GM21390 (cell line): ENCODE measurements around the gene FAM124A.

ENCODE experiments used
- ATAC-seq: cut with Tn5 transposase; IDR thresholded peaks from one replicate; pipeline ENCODE4 v1.9.1; 2021; ENCODE audit not compliant: unreplicated experiment

FAM124A gene

DNA sequence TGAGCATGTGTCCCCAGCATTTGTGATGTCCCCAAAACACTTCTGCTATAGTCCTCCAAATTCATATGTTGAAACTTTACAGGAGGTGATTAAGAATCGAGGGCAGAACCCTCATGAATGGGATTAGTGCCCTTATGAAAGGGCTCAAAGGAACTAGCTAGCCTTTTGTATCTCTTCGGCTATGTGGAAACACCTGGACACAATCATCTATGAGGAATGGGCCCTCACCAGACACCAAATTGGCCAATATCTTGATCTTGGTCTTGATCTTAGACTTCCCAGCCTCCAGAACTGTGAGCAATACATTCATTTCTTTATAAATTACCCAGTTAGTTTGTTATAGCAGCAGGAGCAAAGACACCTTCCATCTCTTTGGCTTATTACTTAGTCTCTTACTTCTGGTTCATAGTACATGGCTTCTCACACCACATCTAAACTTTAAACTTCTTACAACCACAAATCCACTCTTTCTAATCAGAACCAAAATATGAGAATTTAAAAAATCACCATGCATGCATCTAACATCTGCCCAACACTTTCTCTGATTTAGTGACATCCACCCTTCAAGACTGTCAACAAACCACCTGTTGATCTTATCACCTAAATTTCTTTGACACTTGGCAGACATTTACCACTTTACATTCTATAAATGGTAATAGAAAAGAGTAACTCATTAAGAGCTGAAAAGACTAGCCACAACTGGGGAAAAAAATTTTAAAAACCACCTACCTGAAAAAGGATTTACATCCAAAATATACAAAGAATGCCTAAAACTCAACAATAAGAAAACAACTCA, 110.6 kb downstream of the FAM124A start:
- ATAC-seq = no peak

DNA sequence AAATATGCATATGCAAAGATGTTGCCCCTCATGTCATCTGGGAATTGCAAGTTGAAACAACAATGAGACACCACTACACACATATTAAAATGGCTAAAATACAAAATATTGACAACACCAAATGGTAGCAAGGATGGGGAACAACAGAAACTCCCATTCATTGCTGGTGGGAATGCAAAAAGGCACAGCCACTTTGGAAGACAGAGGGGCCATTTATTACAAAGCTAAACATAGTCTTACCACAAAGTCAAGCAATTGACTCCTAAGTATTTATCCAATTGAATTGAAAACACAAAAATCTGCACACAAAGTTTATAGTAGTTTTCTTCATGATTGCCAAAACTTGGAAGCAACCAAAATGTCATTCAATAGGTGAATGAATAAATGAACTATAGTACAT, 111.2 kb downstream of the FAM124A start:
- no peak for ATAC-seq

DNA sequence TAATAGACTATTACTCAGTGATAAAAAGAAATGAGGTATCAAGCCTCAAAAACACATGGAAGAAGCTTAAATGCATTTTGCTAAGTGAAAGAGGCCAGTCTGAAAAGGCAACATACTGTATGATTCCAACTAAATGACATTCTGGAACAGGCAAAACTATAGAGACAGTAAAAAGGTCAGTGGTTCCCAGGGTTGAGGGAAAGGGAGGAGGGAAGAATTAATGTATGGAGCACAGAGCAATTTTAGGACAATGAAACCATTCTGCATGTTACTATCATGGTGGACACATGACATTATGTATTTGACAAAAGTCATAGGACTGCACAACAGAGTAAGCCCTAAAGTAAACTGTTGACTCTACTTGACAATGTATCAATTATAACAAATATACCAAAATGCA, 111.6 kb downstream of the FAM124A start:
- ATAC-seq = no peak
